Measurements from ENCODE around the gene PRRT3.
"Not testable (repeated sequence)": the region's sequence is repeated elsewhere in the genome, so short reads cannot be mapped to it uniquely, and the experiment has no call there.

Gene PRRT3

GRCh38 chr3:9897408-9898372 lies 54.5 kb downstream of the PRRT3 start:
- no peak for DNase-seq (ENCODE audit: low spot score)

- not testable (repeated sequence) for DNase-seq (ENCODE audit: low spot score)
Measured at GRCh38 chr3:9896755-9897407, 55.3 kb downstream of the PRRT3 start.

DNA sequence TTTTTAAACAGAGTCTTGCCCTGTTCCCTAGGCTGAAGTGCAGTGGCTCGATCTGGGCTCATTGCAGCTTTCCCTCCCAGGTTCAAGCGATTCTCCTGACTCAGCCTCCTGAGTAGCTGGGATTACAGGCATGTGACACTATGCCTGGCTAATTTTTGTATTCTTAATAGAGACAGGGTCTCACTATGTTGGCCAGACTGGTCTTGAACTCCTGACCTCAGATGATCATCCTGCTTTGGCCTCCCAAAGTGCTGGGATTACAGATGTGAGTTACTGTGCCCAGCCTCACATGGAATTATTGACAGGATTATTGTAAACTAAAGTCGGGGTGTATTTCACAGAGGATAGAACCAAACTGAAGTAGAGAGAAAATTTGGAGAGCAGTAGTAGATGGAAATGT lies 56.5 kb downstream of the PRRT3 start:
- not testable (repeated sequence) for DNase-seq (ENCODE audit: low spot score)
